K562 (cell line): ENCODE results near the gene ATOH8. TPM values are rescaled to one million over a fixed set of nuclear protein-coding genes. Genes with fewer than 3 reads are reported as not detected.

Experiments
- ATAC-seq: fragments of 200-7000 bp; cut with Tn5 transposase; 3 replicates; pipeline ENCODE4 v1.9.1; 2020; ENCODE audit warnings: moderate library complexity
- BruUV-seq: library from RNA; stranded (reverse); fragments of 400-500 nt; replicated peaks from 2 replicates; lab custom pipeline; 2021; lab: Mats Ljungman, UMichigan
- CTCF ChIA-PET: fragments of 300-600 bp; formaldehyde crosslinking; extraction: SDS; loops from one replicate; lab custom pipeline; 2021; ENCODE audit warnings: low intra/inter-chr PET ratio; lab: Yijun Ruan, JAX
- POLR2A ChIA-PET: fragments of 300-600, 350-650 bp; sonication (Branson Sonifier 250); formaldehyde crosslinking; extraction: SDS; loops from one replicate; lab custom pipeline; 2021; ENCODE audit warnings: antibody characterized with exemption, inconsistent platforms; lab: Yijun Ruan, JAX
- DNase-seq, 4 experiments: peaks; one replicate each; pipeline versions ENCODE4 v3.0.0 to v3.0.0-alpha.2; 2011 to 2018; ENCODE audit warnings: low spot score in 3 of 4, mixed read lengths in 3 of 4; ENCODE audit errors: extremely low read depth in 1 of 4
- FAIRE-seq: peaks from 2 replicates; lab custom pipeline; 2011; peaks lifted over from hg19 to GRCh38; lab: Jason Lieb, UNC
- H2AFZ ChIP-seq: 2 replicates; pipeline ENCODE4 v1.6.0; 2011; ENCODE audit warnings: low read depth, low read length, control low read depth, inconsistent platforms
- H3K27ac ChIP-seq: fragments of 200-600 bp; 3 replicates; pipeline ENCODE4 v1.8.0; 2011; ENCODE audit warnings: low read depth, mild to moderate bottlenecking, control low read depth, inconsistent platforms, low read length, moderate library complexity, mixed read lengths; ENCODE audit errors: extremely low read depth
- H3K27me3 ChIP-seq, 2 experiments: fragments of 300-600 bp in 1 of 2; 2 replicates in 1 of 2; 3 replicates in 1 of 2; pipeline versions ENCODE4 v1.6.0 to v1.8.0; 2011; ENCODE audit warnings: inconsistent platforms in 2 of 2, low read length in 2 of 2, mild to moderate bottlenecking in 1 of 2, mixed read lengths in 1 of 2, moderate library complexity in 1 of 2; ENCODE audit not compliant: control insufficient read depth in 2 of 2, insufficient read depth in 2 of 2
- H3K36me3 ChIP-seq: fragments of 300-600 bp; 3 replicates; pipeline ENCODE4 v1.8.0; 2011; ENCODE audit warnings: mild to moderate bottlenecking, low read length, inconsistent platforms; ENCODE audit not compliant: control insufficient read depth, insufficient read depth
- H3K4me1 ChIP-seq, 2 experiments: fragments of 200-600 bp in 1 of 2; replicated peaks in 1 of 2; 2 replicates in 1 of 2; 3 replicates in 1 of 2; pipeline versions ENCODE4 v1.5.1 to v1.8.0; 2011; ENCODE audit warnings: inconsistent platforms in 2 of 2, low read length in 2 of 2, mild to moderate bottlenecking in 1 of 2, mixed read lengths in 1 of 2, moderate library complexity in 1 of 2; ENCODE audit not compliant: control insufficient read depth in 2 of 2, insufficient read depth in 2 of 2
- H3K4me2 ChIP-seq: 2 replicates; pipeline ENCODE4 v1.6.1; 2011; ENCODE audit warnings: low read length, control low read depth, inconsistent platforms, mixed read lengths; ENCODE audit not compliant: insufficient read depth
- H3K4me3 ChIP-seq: fragments of 200-600 bp; sonication (generic), shearing (Covaris generic); 2 replicates; pipeline ENCODE4 v1.5.1; 2016; ENCODE audit warnings: control low read depth, inconsistent platforms
- H3K79me2 ChIP-seq: fragments of 200-600 bp; 3 replicates; pipeline ENCODE4 v1.8.0; 2011; ENCODE audit warnings: low read length, inconsistent platforms; ENCODE audit not compliant: control insufficient read depth, insufficient read depth
- H3K9ac ChIP-seq, 2 experiments: 2 replicates each; pipeline versions ENCODE4 v1.6.0 to v1.6.1; 2011; ENCODE audit warnings: low read depth in 2 of 2, low read length in 2 of 2, control low read depth in 1 of 2, inconsistent platforms in 1 of 2, mild to moderate bottlenecking in 1 of 2, mixed read lengths in 1 of 2; ENCODE audit not compliant: insufficient read depth in 1 of 2
- H3K9me1 ChIP-seq: one replicate; pipeline ENCODE4 v1.6.0; 2011; ENCODE audit warnings: inconsistent platforms, mild to moderate bottlenecking, low read length, moderate library complexity; ENCODE audit not compliant: control insufficient read depth, insufficient read depth
- H3K9me3 ChIP-seq: replicated peaks from 2 replicates; pipeline ENCODE4 v1.5.1; 2011; ENCODE audit warnings: low read depth, low read length, inconsistent platforms; ENCODE audit not compliant: control insufficient read depth, insufficient read depth
- H4K20me1 ChIP-seq: replicated peaks from 2 replicates; pipeline ENCODE4 v1.6.1; 2011; ENCODE audit warnings: low read length, inconsistent platforms, mixed read lengths; ENCODE audit not compliant: control insufficient read depth, insufficient read depth
- BRD9 ChIP-seq: fragments of 450-650 bp; IDR thresholded peaks from 2 replicates; pipeline ENCODE4 v1.6.1; 2018; ENCODE audit warnings: low read depth; ENCODE audit not compliant: partially characterized antibody
- CBX1 ChIP-seq: sonication (generic); IDR thresholded peaks from 2 replicates; pipeline ENCODE4 v1.6.1; 2016; ENCODE audit warnings: antibody characterized with exemption, low read depth, mild to moderate bottlenecking
- LARP7 ChIP-seq: fragments of 450-650 bp; IDR thresholded peaks from 2 replicates; pipeline ENCODE4 v1.6.1; 2016
- RCOR1 ChIP-seq, 2 experiments: IDR thresholded peaks; 2 replicates each; pipeline ENCODE4 v1.6.1; 2012; ENCODE audit warnings: low read depth in 2 of 2, low read length in 2 of 2, borderline replicate concordance in 1 of 2, improper control_type of control experiment in 1 of 2
- ZNF217 ChIP-seq: sonication (generic); formaldehyde crosslinking; IDR thresholded peaks from 2 replicates; pipeline ENCODE4 v1.8.0; 2022; ENCODE audit warnings: mild to moderate bottlenecking, missing genetic modification reagents
- ZNF764 ChIP-seq: fragments of 250-450 bp; sonication (Bioruptor Pico); IDR thresholded peaks from 2 replicates; pipeline ENCODE4 v1.4.0; 2020; ENCODE audit warnings: low read depth, mild to moderate bottlenecking, moderate library complexity
- WGBS: fragments of 100-300 bp; shearing (Covaris generic); methylation state at CpG from one replicate; pipeline ENCODE4 v1.1.6; 2016; ENCODE audit warnings: low coverage, mixed read lengths; ENCODE audit not compliant: insufficient coverage; ENCODE audit errors: missing lambda C conversion rate; 5-methylcytosine and 5-hydroxymethylcytosine counted together
- in situ Hi-C: fragments of 300-500 bp; cut with MboI; formaldehyde crosslinking; loops from 4 replicates; pipeline ENCODE4 v1.15.0; 2018; ENCODE audit warnings: inconsistent platforms, mixed read lengths
- intact Hi-C: fragments of 100-400 bp; cut with micrococcal nuclease; formaldehyde crosslinking; loops from 2 replicates; pipeline ENCODE4 v1.14.2; 2022
- polyA plus RNA-seq, 8 experiments: library from polyadenylated mRNA; depleted of rRNA in 4 of 8; stranded (reverse) in 5 of 8; unstranded in 3 of 8; fragments of >200 nt; fragmentation: Nextera tagmentation in 2 of 8; fragmentation: Illumina TruSeq in 1 of 8; extraction: Ambion mirVana in 2 of 8; extraction: Trizol in 1 of 8; gene quantifications; 2 replicates each; pipeline versions ENCODE4 v1.2.1 to v1.2.3, GENCODE V29; 2011 to 2014; ENCODE audit warnings: inconsistent platforms in 1 of 8, missing spikeins in 1 of 8
- total RNA-seq, 7 experiments: library from RNA; depleted of rRNA in 6 of 7; stranded (reverse); fragments of >200 nt in 6 of 7; fragmentation: Illumina TruSeq in 2 of 7; extraction: Trizol in 2 of 7; gene quantifications; 2 replicates each; pipeline versions ENCODE4 v1.2.1 to v1.2.3, GENCODE V29; 2011 to 2021; ENCODE audit warnings: low replicate concordance in 1 of 7
- TF ChIP-seq, protein P1 (sequence below): fragments of 250-450 bp; sonication (Bioruptor Pico); IDR thresholded peaks from 2 replicates; pipeline ENCODE4 v1.4.0; 2020; ENCODE audit warnings: mild to moderate bottlenecking, moderate library complexity
- TF ChIP-seq, protein P2 (sequence below): IDR thresholded peaks from 3 replicates; pipeline ENCODE4 v1.6.1; 2011; ENCODE audit warnings: borderline replicate concordance, mild to moderate bottlenecking; ENCODE audit not compliant: insufficient read length, insufficient read depth
- TF ChIP-seq, protein P3 (sequence below): fragments of 250-450 bp; sonication (Bioruptor Pico); IDR thresholded peaks from 2 replicates; pipeline ENCODE4 v1.5.0; 2021
- TF ChIP-seq, protein P4 (sequence below): fragments of 250-450 bp; sonication (Bioruptor Pico); IDR thresholded peaks from 2 replicates; pipeline ENCODE4 v1.4.0; 2020

Gene ATOH8
- total and polyA plus RNA-seq, 9 of the 15 experiments (the other 6 are each of a cell fraction or from before 2014, with no cell fraction given) = not detected

DNA sequence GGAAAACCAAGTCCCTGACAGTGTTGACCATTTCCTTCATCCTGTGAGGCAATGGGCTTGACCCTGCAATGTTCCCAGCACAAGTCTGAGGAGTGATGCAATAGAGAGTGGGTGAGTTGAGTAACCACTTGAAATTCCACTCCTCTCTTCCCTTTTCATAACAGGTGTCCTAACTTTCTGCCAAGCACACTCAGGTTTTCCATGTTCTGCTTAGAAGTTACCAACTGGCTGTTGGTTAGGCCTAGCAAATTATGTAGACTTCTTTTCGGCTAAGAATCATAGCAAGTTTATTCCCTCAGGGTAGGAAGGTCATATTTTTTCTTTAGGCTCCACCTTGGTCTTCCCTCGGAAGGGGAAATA is 48.1 kb upstream of the ATOH8 start (continued):
- TF ChIP-seq, protein P1, sequence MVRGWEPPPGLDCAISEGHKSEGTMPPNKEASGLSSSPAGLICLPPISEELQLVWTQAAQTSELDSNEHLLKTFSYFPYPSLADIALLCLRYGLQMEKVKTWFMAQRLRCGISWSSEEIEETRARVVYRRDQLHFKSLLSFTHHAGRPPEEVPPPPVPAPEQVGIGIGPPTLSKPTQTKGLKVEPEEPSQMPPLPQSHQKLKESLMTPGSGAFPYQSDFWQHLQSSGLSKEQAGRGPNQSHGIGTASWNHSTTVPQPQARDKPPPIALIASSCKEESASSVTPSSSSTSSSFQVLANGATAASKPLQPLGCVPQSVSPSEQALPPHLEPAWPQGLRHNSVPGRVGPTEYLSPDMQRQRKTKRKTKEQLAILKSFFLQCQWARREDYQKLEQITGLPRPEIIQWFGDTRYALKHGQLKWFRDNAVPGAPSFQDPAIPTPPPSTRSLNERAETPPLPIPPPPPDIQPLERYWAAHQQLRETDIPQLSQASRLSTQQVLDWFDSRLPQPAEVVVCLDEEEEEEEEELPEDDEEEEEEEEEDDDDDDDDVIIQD = no peak
- TF ChIP-seq LARP7 (no peak), ZNF217 (no peak)
- TF ChIP-seq, all 486 proteins: peak for 23

DNA sequence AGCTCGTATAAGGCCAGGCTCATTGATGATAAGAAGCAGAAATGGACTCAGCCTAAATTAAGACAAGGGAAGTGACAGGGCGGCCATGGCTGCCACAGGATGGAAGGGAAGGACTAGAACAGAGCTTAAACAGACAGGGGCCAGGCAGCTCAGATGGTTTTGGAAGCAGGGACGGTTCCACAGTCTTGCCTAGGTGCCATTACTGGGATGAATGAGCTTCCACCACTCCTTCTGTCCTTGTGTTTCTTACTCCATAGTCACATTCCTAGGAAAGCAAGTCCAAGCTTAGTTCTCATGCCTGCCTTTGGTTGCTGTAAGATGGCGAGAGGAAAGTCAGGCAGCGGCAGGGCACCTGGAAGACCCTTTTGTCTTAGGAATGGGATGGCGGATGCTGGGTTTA is 47.7 kb upstream of the ATOH8 start:
- H4K20me1 ChIP-seq = no peaks in the 10 kb centered on the region
- CTCF ChIA-PET = interaction anchor here (0.6 to 1.0 kb wide), 2 partner anchors 26 to 537 kb away, joined by 3 to 5 read pairs; no protein-coding TSS in a partner anchor
- no peak overlapping the region for H3K4me3 ChIP-seq
- H3K79me2 ChIP-seq = no peaks in the 10 kb centered on the region
- in situ Hi-C loops = no loop called here
- no peak overlapping the region for H3K9ac ChIP-seq
- BruUV-seq = no TSS peak
- no peak overlapping the region for H3K4me2 ChIP-seq
- peaks cover 5 to 26% of the 10 kb centered on the region in 2 experiments; a peak in 4 of 5 replicates for H3K4me1 ChIP-seq
- H3K9me1 ChIP-seq = no peaks in the 10 kb centered on the region
- H3K9me3 ChIP-seq = no peaks in the 10 kb centered on the region
- ATAC-seq (no peak), FAIRE-seq (no peak)
- no peak overlapping the region for H3K27ac ChIP-seq
- TF ChIP-seq RCOR1 (IDR thresholded peaks at IDR 0.05; ENCODE audit: borderline replicate concordance in 1 of 2, low read depth in 2 of 2, low read length in 2 of 2) (no peak), ZNF764 (CRISPR knock-in tag) (no peak), CBX1 (no peak), BRD9 (no peak)
- TF ChIP-seq, protein P2, sequence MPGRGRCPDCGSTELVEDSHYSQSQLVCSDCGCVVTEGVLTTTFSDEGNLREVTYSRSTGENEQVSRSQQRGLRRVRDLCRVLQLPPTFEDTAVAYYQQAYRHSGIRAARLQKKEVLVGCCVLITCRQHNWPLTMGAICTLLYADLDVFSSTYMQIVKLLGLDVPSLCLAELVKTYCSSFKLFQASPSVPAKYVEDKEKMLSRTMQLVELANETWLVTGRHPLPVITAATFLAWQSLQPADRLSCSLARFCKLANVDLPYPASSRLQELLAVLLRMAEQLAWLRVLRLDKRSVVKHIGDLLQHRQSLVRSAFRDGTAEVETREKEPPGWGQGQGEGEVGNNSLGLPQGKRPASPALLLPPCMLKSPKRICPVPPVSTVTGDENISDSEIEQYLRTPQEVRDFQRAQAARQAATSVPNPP = no peak
- TF ChIP-seq, protein P3, sequence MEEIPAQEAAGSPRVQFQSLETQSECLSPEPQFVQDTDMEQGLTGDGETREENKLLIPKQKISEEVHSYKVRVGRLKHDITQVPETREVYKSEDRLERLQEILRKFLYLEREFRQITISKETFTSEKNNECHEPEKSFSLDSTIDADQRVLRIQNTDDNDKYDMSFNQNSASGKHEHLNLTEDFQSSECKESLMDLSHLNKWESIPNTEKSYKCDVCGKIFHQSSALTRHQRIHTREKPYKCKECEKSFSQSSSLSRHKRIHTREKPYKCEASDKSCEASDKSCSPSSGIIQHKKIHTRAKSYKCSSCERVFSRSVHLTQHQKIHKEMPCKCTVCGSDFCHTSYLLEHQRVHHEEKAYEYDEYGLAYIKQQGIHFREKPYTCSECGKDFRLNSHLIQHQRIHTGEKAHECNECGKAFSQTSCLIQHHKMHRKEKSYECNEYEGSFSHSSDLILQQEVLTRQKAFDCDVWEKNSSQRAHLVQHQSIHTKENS (CRISPR knock-in tag) = no peak
- TF ChIP-seq, protein P4, sequence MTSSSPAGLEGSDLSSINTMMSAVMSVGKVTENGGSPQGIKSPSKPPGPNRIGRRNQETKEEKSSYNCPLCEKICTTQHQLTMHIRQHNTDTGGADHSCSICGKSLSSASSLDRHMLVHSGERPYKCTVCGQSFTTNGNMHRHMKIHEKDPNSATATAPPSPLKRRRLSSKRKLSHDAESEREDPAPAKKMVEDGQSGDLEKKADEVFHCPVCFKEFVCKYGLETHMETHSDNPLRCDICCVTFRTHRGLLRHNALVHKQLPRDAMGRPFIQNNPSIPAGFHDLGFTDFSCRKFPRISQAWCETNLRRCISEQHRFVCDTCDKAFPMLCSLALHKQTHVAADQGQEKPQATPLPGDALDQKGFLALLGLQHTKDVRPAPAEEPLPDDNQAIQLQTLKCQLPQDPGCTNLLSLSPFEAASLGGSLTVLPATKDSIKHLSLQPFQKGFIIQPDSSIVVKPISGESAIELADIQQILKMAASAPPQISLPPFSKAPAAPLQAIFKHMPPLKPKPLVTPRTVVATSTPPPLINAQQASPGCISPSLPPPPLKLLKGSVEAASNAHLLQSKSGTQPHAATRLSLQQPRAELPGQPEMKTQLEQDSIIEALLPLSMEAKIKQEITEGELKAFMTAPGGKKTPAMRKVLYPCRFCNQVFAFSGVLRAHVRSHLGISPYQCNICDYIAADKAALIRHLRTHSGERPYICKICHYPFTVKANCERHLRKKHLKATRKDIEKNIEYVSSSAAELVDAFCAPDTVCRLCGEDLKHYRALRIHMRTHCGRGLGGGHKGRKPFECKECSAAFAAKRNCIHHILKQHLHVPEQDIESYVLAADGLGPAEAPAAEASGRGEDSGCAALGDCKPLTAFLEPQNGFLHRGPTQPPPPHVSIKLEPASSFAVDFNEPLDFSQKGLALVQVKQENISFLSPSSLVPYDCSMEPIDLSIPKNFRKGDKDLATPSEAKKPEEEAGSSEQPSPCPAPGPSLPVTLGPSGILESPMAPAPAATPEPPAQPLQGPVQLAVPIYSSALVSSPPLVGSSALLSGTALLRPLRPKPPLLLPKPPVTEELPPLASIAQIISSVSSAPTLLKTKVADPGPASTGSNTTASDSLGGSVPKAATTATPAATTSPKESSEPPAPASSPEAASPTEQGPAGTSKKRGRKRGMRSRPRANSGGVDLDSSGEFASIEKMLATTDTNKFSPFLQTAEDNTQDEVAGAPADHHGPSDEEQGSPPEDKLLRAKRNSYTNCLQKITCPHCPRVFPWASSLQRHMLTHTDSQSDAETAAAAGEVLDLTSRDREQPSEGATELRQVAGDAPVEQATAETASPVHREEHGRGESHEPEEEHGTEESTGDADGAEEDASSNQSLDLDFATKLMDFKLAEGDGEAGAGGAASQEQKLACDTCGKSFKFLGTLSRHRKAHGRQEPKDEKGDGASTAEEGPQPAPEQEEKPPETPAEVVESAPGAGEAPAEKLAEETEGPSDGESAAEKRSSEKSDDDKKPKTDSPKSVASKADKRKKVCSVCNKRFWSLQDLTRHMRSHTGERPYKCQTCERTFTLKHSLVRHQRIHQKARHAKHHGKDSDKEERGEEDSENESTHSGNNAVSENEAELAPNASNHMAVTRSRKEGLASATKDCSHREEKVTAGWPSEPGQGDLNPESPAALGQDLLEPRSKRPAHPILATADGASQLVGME (CRISPR knock-in tag) = no peak
- TF ChIP-seq, all 486 proteins: peak for 0
- 21% methylated on average over 6 of the region's 6 CpGs for WGBS
- Histone ChIP-seq H3K27me3 (peaks cover 0 to 9% of the 10 kb centered on the region in 2 experiments; a peak in 2 of 5 replicates), H2AFZ (no peak overlapping the region), H3K36me3 (no peaks in the 10 kb centered on the region)
- intact Hi-C loops = loop anchor here (2.0 to 5.0 kb wide), 2 partner anchors 69 to 289 kb away; partner anchors contain the start of gene SH2D6
- POLR2A ChIA-PET = interaction anchor here (1.6 kb wide), 1 partner anchor 9 kb away, joined by 4 read pairs; no protein-coding TSS in a partner anchor
- no peak for DNase-seq
